K562 (cell line): Measurements from ENCODE around the gene BTBD10. TPM values are rescaled to one million over a fixed set of nuclear protein-coding genes. Genes with fewer than 3 reads are reported as not detected.

Experiments
- AFF4 ChIP-seq: sonication (generic); formaldehyde crosslinking; IDR thresholded peaks from 2 replicates; pipeline ENCODE4 v1.8.0; 2023; ENCODE audit warnings: mild to moderate bottlenecking, missing genetic modification reagents
- ARID4B ChIP-seq: sonication (generic); formaldehyde crosslinking; IDR thresholded peaks from 2 replicates; pipeline ENCODE4 v1.8.0; 2022; ENCODE audit warnings: mild to moderate bottlenecking, missing genetic modification reagents
- BMI1 ChIP-seq: fragments of 150-350 bp; IDR thresholded peaks from 2 replicates; pipeline ENCODE4 v1.6.1; 2014; ENCODE audit warnings: low read length
- CBX1 ChIP-seq: sonication (generic); IDR thresholded peaks from 2 replicates; pipeline ENCODE4 v1.6.1; 2016; ENCODE audit warnings: antibody characterized with exemption, low read depth, mild to moderate bottlenecking
- GATA2 ChIP-seq: sonication (generic); formaldehyde crosslinking; IDR thresholded peaks from 2 replicates; pipeline ENCODE4 v1.4.0; 2020; ENCODE audit warnings: mild to moderate bottlenecking, missing genetic modification reagents
- HDAC8 ChIP-seq: fragments of 450-650 bp; IDR thresholded peaks from 2 replicates; pipeline ENCODE4 v1.6.1; 2016; ENCODE audit warnings: mild to moderate bottlenecking, missing genetic modification characterization, moderate library complexity, missing compliant biosample characterization
- IRF2 ChIP-seq: sonication (generic); formaldehyde crosslinking; IDR thresholded peaks from 2 replicates; pipeline ENCODE4 v1.8.1; 2022; ENCODE audit warnings: mild to moderate bottlenecking, missing genetic modification reagents
- IRF9 ChIP-seq: fragments of 450-650 bp; IDR thresholded peaks from 2 replicates; pipeline ENCODE4 v1.6.1; 2016; ENCODE audit warnings: missing biosample characterization, missing genetic modification characterization
- JUND ChIP-seq, 2 experiments: IDR thresholded peaks; 2 replicates in 1 of 2; 3 replicates in 1 of 2; pipeline ENCODE4 v1.6.1; 2011; ENCODE audit warnings: borderline replicate concordance in 2 of 2, low read depth in 2 of 2, low read length in 2 of 2, improper control_type of control experiment in 1 of 2, missing biosample characterization in 1 of 2, missing genetic modification characterization in 1 of 2, missing genetic modification reagents in 1 of 2
- KAT8 ChIP-seq: fragments of 450-650 bp; IDR thresholded peaks from 2 replicates; pipeline ENCODE4 v1.6.1; 2016; ENCODE audit warnings: low read depth, mild to moderate bottlenecking
- PPARD ChIP-seq: fragments of 250-450 bp; sonication (Bioruptor Pico); IDR thresholded peaks from 2 replicates; pipeline ENCODE4 v1.8.0; 2022; ENCODE audit warnings: inconsistent platforms, mild to moderate bottlenecking, moderate library complexity
- RBBP5 ChIP-seq: fragments of 200-600 bp; sonication (generic); IDR thresholded peaks from 2 replicates; pipeline ENCODE4 v1.6.1; 2012; ENCODE audit warnings: borderline replicate concordance, mild to moderate bottlenecking, low read length, control low read depth, inconsistent platforms; ENCODE audit not compliant: insufficient read depth, poor library complexity, severe bottlenecking
- TAF1 ChIP-seq: IDR thresholded peaks from 2 replicates; pipeline ENCODE4 v1.6.1; 2011; ENCODE audit warnings: mild to moderate bottlenecking, low read length, moderate library complexity; ENCODE audit not compliant: insufficient read depth, control insufficient read depth, severe bottlenecking; ENCODE audit errors: extremely low read depth
- ZC3H8 ChIP-seq: fragments of 450-650 bp; IDR thresholded peaks from 2 replicates; pipeline ENCODE4 v1.6.1; 2017
- ZNF395 ChIP-seq: fragments of 200-800 bp; sonication (Bioruptor generic); IDR thresholded peaks from 2 replicates; pipeline ENCODE4 v1.6.1; 2017; ENCODE audit warnings: missing genetic modification characterization, missing compliant biosample characterization
- polyA plus RNA-seq, 8 experiments: library from polyadenylated mRNA; depleted of rRNA in 4 of 8; stranded (reverse) in 5 of 8; unstranded in 3 of 8; fragments of >200 nt; fragmentation: Nextera tagmentation in 2 of 8; fragmentation: Illumina TruSeq in 1 of 8; extraction: Ambion mirVana in 2 of 8; extraction: Trizol in 1 of 8; gene quantifications; 2 replicates each; pipeline versions ENCODE4 v1.2.1 to v1.2.3, GENCODE V29; 2011 to 2014; ENCODE audit warnings: inconsistent platforms in 1 of 8, missing spikeins in 1 of 8
- total RNA-seq, 7 experiments: library from RNA; depleted of rRNA in 6 of 7; stranded (reverse); fragments of >200 nt in 6 of 7; fragmentation: Illumina TruSeq in 2 of 7; extraction: Trizol in 2 of 7; gene quantifications; 2 replicates each; pipeline versions ENCODE4 v1.2.1 to v1.2.3, GENCODE V29; 2011 to 2021; ENCODE audit warnings: low replicate concordance in 1 of 7

Gene BTBD10
- total and polyA plus RNA-seq, 9 of the 15 experiments (the other 6 are each of a cell fraction or from before 2014, with no cell fraction given), result 11.6 to 22.8 (median 16.3) TPM

GRCh38 chr11:13462901-13463778 is at the start of gene BTBD10 (continued):
- peak; percentile 41; the same call in 1 of the 2 replicates for TF ChIP-seq ZNF395 (CRISPR knock-in tag)
- no peak for TF ChIP-seq ZC3H8
- TF ChIP-seq KAT8, result no peak
- no peak for TF ChIP-seq IRF2
- no peak for TF ChIP-seq HDAC8
- TF ChIP-seq GATA2 (CRISPR knock-in tag), result no peak
- peak; percentile 77 for TF ChIP-seq ARID4B
- TF ChIP-seq RBBP5, result peak; percentile 81
- TF ChIP-seq AFF4 (CRISPR knock-in tag), result peak; percentile 62
- TF ChIP-seq CBX1, result peak; percentile 95
- TF ChIP-seq JUND (IDR thresholded peaks at IDR 0.05; ENCODE audit: borderline replicate concordance, low read depth, low read length), result 0 out of 2 replicates have a peak, but pooled peaks have one; percentile 9
- peak; percentile 11; the same call in 1 of the 3 replicates for TF ChIP-seq JUND (tag; IDR thresholded peaks at IDR 0.05; ENCODE audit: borderline replicate concordance, low read depth, low read length)
- TF ChIP-seq IRF9, result no peak
- no peak for TF ChIP-seq PPARD (CRISPR knock-in tag)
- peak; percentile 77 for TF ChIP-seq TAF1
- no peak for TF ChIP-seq BMI1
